Spleen (tissue), 11 donors: ENCODE results near the gene WNT2. TPM values are rescaled to one million over a fixed set of nuclear protein-coding genes. Genes with fewer than 3 reads are reported as not detected.

Experiments
- DNase-seq: peaks from one replicate; pipeline ENCODE4 v3.0.0-alpha.2; 2020
- H3K27ac ChIP-seq, 8 donors: fragments of 200-600 bp; sonication (generic) in 7 of 8; 1 replicate in 4 of 8; 2 replicates in 4 of 8; pipeline versions ENCODE4 v1.5.0 to v1.8.0; 2016 to 2021; ENCODE audit warnings: inconsistent platforms in 4 of 8, mild to moderate bottlenecking in 4 of 8, moderate library complexity in 1 of 8
- H3K27me3 ChIP-seq, 7 donors: fragments of 200-600 bp; sonication (generic) in 6 of 7; replicated peaks in 1 of 7; 1 replicate in 4 of 7; 2 replicates in 3 of 7; pipeline versions ENCODE4 v1.5.0 to v1.8.0; 2016 to 2021; ENCODE audit warnings: inconsistent platforms in 3 of 7, mild to moderate bottlenecking in 1 of 7
- H3K36me3 ChIP-seq, 6 donors: fragments of 200-600 bp; sonication (generic) in 5 of 6; 1 replicate in 4 of 6; 2 replicates in 2 of 6; pipeline versions ENCODE4 v1.5.0 to v1.8.0; 2016 to 2021; ENCODE audit warnings: inconsistent platforms in 2 of 6
- H3K4me1 ChIP-seq, 6 donors: fragments of 200-600 bp; sonication (generic) in 5 of 6; 1 replicate in 3 of 6; 2 replicates in 3 of 6; pipeline versions ENCODE4 v1.5.0 to v1.8.0; 2016 to 2021; ENCODE audit warnings: inconsistent platforms in 3 of 6
- H3K4me3 ChIP-seq, 8 donors: fragments of 200-600 bp; sonication (generic) in 7 of 8; 1 replicate in 4 of 8; 2 replicates in 4 of 8; pipeline versions ENCODE4 v1.5.0 to v1.8.0; 2016 to 2021; ENCODE audit warnings: inconsistent platforms in 4 of 8, mild to moderate bottlenecking in 4 of 8, moderate library complexity in 2 of 8
- H3K9me3 ChIP-seq, 8 donors: fragments of 200-600 bp; sonication (generic) in 7 of 8; 1 replicate in 4 of 8; 2 replicates in 4 of 8; pipeline versions ENCODE4 v1.5.0 to v1.8.0; 2016 to 2021; ENCODE audit warnings: inconsistent platforms in 4 of 8
- POLR2A ChIP-seq, 3 donors: fragments of 450-650 bp; IDR thresholded peaks; one replicate each; pipeline ENCODE4 v1.5.1; 2017; ENCODE audit warnings: antibody characterized with exemption in 3 of 3, mild to moderate bottlenecking in 1 of 3
- POLR2AphosphoS5 ChIP-seq, 3 donors: sonication (generic); formaldehyde crosslinking; IDR thresholded peaks; one replicate each; pipeline ENCODE4 v1.5.1; 2017; ENCODE audit warnings: antibody characterized with exemption in 3 of 3
- WGBS, 5 donors: extraction: QIAGEN DNeasy Blood & Tissue Kit in 3 of 5; methylation state at CpG; one replicate each; pipeline versions ENCODE4 v1.1.5 to v1.1.7; 2013 to 2018; 5-methylcytosine and 5-hydroxymethylcytosine counted together
- intact Hi-C: fragments of 100-400 bp; cut with DNase I; formaldehyde crosslinking; loops from one replicate; pipeline ENCODE4 v1.15.0; 2023; ENCODE audit warnings: low total_unique reads
- polyA plus RNA-seq, 3 donors: library from polyadenylated mRNA; stranded (reverse); fragments of 200-250 nt; gene quantifications; one replicate each; pipeline ENCODE4 v1.2.1, GENCODE V29; 2013
- total RNA-seq, 7 donors: library from RNA; depleted of rRNA in 3 of 7; stranded (reverse); fragments of >200 nt in 3 of 7; fragmentation: NEBNext Ultra II Directional in 4 of 7; extraction: Animal tissue kit (Norgen Biotek cat#: 25700) in 4 of 7; gene quantifications; one replicate each; pipeline versions ENCODE4 v1.1.0 to v1.2.1, GENCODE V29; 2016 to 2021
- TF ChIP-seq, protein P1 (sequence below), 11 experiments: fragments of 200-600 bp in 7 of 11; fragments of 450-650 bp in 4 of 11; sonication (generic) in 4 of 11; IDR thresholded peaks in 8 of 11; conservative IDR thresholded peaks in 3 of 11; 1 replicate in 7 of 11; 2 replicates in 4 of 11; pipeline versions ENCODE4 v1.4.0 to v1.8.0; 2016 to 2021; ENCODE audit warnings: antibody characterized with exemption in 11 of 11, inconsistent platforms in 4 of 11, mild to moderate bottlenecking in 1 of 11
- donor health status: healthy with polysubstance abuse.
- donor health status: DM: no; HTN: no; CAD: no; lungs with moderate emphysema.
- donor health status: DM: no; HTN: no; CAD: no.
- donor health status: Bipolar disorder and iron deficiency.
- donor health status: healthy.
- donor health status: DM: no; HTN: no; CAD: no.
- donor health status: DM: yes; HTN: yes; CAD: no.

The WNT2 gene
- total and polyA plus RNA-seq, 10 donors: 0.22 to 6.2 (median 2.1) TPM

DNA sequence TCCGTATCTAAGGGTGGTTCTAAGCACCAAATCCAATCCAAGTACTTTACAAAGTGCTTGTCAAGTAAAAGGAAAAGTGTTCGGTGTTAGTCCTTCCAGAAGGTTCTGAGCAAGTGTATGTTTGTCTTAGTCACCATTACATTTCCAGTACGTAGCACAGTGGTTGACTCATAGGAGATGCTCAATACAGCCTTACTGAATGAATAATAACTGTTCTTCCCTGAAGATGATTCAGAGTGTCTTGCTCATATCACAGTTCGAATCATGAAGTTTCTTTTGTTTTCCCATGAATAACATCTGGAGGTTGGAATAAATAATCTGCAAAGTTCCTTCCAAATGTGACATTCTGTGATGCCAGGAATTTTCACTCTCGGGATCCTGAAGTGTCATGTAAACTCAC is 53.4 kb downstream of the WNT2 start:
- H3K9me3 ChIP-seq: peaks cover 0 to 11% (median 0%) of the 10 kb centered on the region in 8 donors
- H3K4me1 ChIP-seq: no peaks in the 10 kb centered on the region
- intact Hi-C loops: no loop called here
- no peak overlapping the region for H3K4me3 ChIP-seq
- 74 to 88% (median 83%) methylated on average over 5 of the region's 5 CpGs for WGBS, 5 donors
- no peak for DNase-seq
- no peaks in the 10 kb centered on the region for H3K36me3 ChIP-seq
- TF ChIP-seq POLR2AphosphoS5 (IDR thresholded peaks at IDR 0.05) (no peak), POLR2A (IDR thresholded peaks at IDR 0.05) (no peak)
- TF ChIP-seq, protein P1, sequence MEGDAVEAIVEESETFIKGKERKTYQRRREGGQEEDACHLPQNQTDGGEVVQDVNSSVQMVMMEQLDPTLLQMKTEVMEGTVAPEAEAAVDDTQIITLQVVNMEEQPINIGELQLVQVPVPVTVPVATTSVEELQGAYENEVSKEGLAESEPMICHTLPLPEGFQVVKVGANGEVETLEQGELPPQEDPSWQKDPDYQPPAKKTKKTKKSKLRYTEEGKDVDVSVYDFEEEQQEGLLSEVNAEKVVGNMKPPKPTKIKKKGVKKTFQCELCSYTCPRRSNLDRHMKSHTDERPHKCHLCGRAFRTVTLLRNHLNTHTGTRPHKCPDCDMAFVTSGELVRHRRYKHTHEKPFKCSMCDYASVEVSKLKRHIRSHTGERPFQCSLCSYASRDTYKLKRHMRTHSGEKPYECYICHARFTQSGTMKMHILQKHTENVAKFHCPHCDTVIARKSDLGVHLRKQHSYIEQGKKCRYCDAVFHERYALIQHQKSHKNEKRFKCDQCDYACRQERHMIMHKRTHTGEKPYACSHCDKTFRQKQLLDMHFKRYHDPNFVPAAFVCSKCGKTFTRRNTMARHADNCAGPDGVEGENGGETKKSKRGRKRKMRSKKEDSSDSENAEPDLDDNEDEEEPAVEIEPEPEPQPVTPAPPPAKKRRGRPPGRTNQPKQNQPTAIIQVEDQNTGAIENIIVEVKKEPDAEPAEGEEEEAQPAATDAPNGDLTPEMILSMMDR (IDR thresholded peaks at IDR 0.05 in 8 of 11, conservative IDR thresholded peaks at IDR 0.05 in 3 of 11): no peak
- H3K27ac ChIP-seq: no peak overlapping the region
- H3K27me3 ChIP-seq: peaks cover 0 to 4% (median 0%) of the 10 kb centered on the region in 7 donors

- intact Hi-C loops: no loop called here
- Histone ChIP-seq H3K27ac (no peak overlapping the region), H3K9me3 (peaks cover 0 to 11% (median 0%) of the 10 kb centered on the region in 8 donors), H3K36me3 (no peaks in the 10 kb centered on the region), H3K27me3 (no peaks in the 10 kb centered on the region), H3K4me3 (no peak overlapping the region), H3K4me1 (no peaks in the 10 kb centered on the region)
- no peak for TF ChIP-seq POLR2A (IDR thresholded peaks at IDR 0.05)
- no peak for TF ChIP-seq POLR2AphosphoS5 (IDR thresholded peaks at IDR 0.05)
- TF ChIP-seq, protein P1 (IDR thresholded peaks at IDR 0.05 in 8 of 11, conservative IDR thresholded peaks at IDR 0.05 in 3 of 11): no peak
- DNase-seq: no peak
- 0 to 100% (median 85%) methylated on average over 1 of the region's 1 CpG for WGBS, 5 donors
Measured at GRCh38 chr7:117264716-117265115, 58.1 kb downstream of the WNT2 start.

DNA sequence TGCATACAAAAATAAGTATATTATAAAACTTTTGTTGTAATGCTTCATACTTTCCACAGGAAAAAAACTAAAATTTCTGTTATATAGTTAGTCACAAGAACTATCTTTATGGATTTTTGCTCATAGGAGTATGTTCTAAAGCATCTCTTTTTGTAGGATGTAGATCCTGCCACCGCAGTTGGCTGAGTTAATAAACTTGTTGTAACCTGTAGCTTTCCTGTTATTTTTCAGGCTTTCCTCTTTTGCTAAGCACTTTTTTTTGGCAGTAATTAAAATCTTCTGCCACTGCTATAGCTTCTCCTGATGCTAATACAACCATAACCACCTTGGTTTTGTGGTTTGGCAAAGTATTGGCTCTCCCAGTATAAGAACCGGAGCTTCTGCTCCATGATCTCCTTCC is 60.3 kb downstream of the WNT2 start:
- Histone ChIP-seq H3K4me1 (no peaks in the 10 kb centered on the region), H3K36me3 (no peaks in the 10 kb centered on the region), H3K4me3 (no peak overlapping the region), H3K27ac (no peak overlapping the region), H3K9me3 (peaks cover 0 to 11% (median 0%) of the 10 kb centered on the region in 8 donors), H3K27me3 (no peaks in the 10 kb centered on the region)
- no peak for DNase-seq
- WGBS, 5 donors: 83 to 90% (median 87%) methylated on average over 2 of the region's 2 CpGs
- TF ChIP-seq, protein P1 (IDR thresholded peaks at IDR 0.05 in 8 of 11, conservative IDR thresholded peaks at IDR 0.05 in 3 of 11): no peak
- TF ChIP-seq POLR2AphosphoS5 (IDR thresholded peaks at IDR 0.05) (no peak), POLR2A (IDR thresholded peaks at IDR 0.05) (no peak)
- intact Hi-C loops: no loop called here

DNA sequence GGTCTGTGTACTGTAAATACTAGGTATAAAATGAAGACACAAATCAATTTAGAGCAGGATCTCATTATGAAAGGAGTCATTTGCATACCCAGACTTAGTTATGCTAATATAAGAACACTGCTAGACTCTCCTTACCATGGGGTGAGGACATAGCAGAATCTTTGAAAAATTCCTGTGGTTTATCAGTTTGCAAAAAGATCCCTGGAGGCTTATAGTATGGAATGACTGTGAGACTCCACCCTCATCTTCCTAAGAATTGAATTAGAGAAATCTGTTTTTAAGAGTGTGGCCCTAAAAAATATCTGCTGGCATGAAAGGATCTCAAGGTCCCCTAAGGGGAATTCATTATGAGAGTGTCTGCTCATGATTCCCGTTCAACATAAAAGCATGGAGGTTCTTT is 63.2 kb downstream of the WNT2 start:
- Histone ChIP-seq H3K4me3 (no peak overlapping the region), H3K36me3 (no peaks in the 10 kb centered on the region), H3K27me3 (no peaks in the 10 kb centered on the region), H3K4me1 (no peaks in the 10 kb centered on the region), H3K27ac (no peak overlapping the region), H3K9me3 (no peaks in the 10 kb centered on the region)
- intact Hi-C loops: no loop called here
- DNase-seq: no peak
- WGBS, 5 donors: 4 to 81% (median 76%) methylated on average over 1 of the region's 1 CpG
- TF ChIP-seq POLR2A (IDR thresholded peaks at IDR 0.05) (no peak), POLR2AphosphoS5 (IDR thresholded peaks at IDR 0.05) (no peak)
- TF ChIP-seq, protein P1 (IDR thresholded peaks at IDR 0.05 in 8 of 11, conservative IDR thresholded peaks at IDR 0.05 in 3 of 11): no peak
